ENCODE measurements around the gene IL22RA1.

DNA sequence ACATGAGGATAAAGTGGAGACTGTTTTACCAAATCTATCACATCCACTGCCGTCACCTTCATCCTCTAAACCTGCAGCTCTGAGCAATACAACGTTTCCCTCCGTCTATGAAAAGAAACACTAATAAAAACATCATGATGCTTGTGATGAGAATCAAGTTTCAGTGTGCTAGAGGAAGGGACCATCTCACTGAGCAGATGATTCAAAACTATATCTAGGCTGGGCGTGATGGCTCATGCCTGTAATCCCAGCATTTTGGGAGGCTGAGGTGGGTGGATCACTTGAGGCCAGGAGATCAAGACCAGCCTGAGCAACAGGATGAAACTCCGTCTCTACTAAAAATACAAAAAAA lies 16.3 kb downstream of the IL22RA1 start:
- TF ChIP-seq, protein P1, sequence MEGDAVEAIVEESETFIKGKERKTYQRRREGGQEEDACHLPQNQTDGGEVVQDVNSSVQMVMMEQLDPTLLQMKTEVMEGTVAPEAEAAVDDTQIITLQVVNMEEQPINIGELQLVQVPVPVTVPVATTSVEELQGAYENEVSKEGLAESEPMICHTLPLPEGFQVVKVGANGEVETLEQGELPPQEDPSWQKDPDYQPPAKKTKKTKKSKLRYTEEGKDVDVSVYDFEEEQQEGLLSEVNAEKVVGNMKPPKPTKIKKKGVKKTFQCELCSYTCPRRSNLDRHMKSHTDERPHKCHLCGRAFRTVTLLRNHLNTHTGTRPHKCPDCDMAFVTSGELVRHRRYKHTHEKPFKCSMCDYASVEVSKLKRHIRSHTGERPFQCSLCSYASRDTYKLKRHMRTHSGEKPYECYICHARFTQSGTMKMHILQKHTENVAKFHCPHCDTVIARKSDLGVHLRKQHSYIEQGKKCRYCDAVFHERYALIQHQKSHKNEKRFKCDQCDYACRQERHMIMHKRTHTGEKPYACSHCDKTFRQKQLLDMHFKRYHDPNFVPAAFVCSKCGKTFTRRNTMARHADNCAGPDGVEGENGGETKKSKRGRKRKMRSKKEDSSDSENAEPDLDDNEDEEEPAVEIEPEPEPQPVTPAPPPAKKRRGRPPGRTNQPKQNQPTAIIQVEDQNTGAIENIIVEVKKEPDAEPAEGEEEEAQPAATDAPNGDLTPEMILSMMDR (IDR thresholded peaks at IDR 0.05), result no peak
- no peak for TF ChIP-seq POLR2A (IDR thresholded peaks at IDR 0.05; ENCODE audit: low read depth)
- TF ChIP-seq POLR2AphosphoS5 (IDR thresholded peaks at IDR 0.05), result no peak

Measured in esophagus muscularis mucosa (tissue), 3 donors.